Lower leg skin (tissue), 3 donors: ENCODE results near the gene OR4K14.

Experiments used
- POLR2A ChIP-seq, 2 donors: fragments of 450-650 bp; IDR thresholded peaks; one replicate each; pipeline ENCODE4 v1.6.1; 2016 to 2017; ENCODE audit warnings: antibody characterized with exemption in 2 of 2, mild to moderate bottlenecking in 1 of 2, moderate library complexity in 1 of 2
- TF ChIP-seq, protein P1 (sequence below), 3 donors: fragments of 450-650 bp; IDR thresholded peaks; one replicate each; pipeline ENCODE4 v1.5.1; 2016; ENCODE audit warnings: antibody characterized with exemption in 3 of 3, mild to moderate bottlenecking in 3 of 3, moderate library complexity in 2 of 3

DNA sequence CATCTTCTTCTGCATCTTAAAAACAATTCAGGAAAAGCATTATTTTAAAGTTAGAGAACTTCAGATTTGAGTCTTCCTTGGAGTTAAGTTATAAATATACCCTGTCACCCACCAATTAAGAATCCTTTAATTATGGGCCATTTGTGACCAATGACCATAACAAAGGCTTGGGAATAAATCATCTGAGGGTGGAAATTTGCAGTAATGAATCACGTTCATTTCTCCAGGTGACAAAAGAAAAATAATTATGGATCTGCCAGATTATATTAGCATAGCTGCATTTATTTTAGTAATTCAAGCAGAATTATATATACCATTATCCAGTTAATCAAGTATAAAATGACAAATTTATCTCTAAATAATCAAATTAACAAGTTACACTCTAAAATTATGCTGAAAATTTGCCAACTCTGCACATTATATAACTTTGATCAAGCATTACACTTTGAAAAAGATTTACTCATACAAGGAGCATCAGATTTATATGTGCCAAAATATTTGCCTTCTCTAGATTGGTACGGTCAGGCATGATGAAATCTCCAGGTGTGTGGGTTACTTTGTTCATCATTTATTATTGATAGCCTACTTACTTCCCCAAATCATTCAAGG lies at the start of gene OR4K14:
- TF ChIP-seq POLR2A (IDR thresholded peaks at IDR 0.05), result no peak
- TF ChIP-seq, protein P1, sequence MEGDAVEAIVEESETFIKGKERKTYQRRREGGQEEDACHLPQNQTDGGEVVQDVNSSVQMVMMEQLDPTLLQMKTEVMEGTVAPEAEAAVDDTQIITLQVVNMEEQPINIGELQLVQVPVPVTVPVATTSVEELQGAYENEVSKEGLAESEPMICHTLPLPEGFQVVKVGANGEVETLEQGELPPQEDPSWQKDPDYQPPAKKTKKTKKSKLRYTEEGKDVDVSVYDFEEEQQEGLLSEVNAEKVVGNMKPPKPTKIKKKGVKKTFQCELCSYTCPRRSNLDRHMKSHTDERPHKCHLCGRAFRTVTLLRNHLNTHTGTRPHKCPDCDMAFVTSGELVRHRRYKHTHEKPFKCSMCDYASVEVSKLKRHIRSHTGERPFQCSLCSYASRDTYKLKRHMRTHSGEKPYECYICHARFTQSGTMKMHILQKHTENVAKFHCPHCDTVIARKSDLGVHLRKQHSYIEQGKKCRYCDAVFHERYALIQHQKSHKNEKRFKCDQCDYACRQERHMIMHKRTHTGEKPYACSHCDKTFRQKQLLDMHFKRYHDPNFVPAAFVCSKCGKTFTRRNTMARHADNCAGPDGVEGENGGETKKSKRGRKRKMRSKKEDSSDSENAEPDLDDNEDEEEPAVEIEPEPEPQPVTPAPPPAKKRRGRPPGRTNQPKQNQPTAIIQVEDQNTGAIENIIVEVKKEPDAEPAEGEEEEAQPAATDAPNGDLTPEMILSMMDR (IDR thresholded peaks at IDR 0.05), result no peak
